ENCODE measurements around the gene DYNLT1.
"Not testable (repeated sequence)": the region's sequence is repeated elsewhere in the genome, so short reads cannot be mapped to it uniquely, and the experiment has no call there.

The DYNLT1 gene

DNA sequence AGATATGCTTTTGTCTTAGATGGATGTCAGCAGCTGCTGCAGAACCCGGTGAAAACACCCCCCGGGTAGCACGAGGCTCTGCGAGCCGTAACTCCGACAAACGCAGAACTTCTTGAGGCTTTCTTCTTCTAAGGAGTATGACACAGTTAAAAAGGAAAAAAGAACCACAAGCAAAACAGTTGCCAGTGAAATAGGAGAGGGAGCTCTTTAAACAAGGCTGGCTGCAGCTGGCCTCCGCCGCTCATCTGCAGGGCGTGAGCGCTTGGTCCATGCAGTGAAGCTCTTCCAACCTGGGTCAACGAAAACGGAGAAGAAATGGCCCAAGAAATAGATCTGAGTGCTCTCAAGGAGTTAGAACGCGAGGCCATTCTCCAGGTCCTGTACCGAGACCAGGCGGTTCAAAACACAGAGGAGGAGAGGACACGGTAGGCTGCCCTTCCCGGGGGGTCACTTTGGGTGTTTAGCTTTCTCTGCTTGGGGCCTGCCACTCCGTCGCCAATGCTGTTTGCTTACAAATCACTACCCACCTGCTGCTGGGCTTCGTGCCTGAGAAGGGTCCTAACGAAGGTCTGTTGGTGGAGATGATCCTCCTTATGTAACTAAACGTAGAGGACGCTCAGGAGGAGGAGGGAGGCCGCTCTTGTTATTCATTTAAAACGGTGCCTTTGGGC, 18.5 kb upstream of the DYNLT1 start:
- DNase-seq (ENCODE audit: low spot score), result no peak

DNA sequence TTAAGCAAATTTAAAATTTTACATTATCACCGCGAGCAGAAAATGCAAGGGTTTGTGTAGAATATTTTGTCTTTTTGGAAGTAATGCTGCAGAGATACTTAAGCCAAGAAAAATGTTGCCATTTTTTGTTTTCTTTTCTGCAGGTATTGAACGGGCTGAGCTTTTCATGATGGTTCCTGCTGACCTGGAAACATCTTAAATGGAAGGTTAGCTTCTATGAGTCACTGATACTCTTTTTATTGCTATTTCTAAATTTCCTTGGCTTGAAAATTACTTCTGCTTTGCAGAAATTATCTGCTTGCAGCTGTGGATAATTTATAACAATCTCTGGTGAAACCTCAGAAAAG, 18.0 kb upstream of the DYNLT1 start:
- DNase-seq (ENCODE audit: low spot score), result no peak

DNA sequence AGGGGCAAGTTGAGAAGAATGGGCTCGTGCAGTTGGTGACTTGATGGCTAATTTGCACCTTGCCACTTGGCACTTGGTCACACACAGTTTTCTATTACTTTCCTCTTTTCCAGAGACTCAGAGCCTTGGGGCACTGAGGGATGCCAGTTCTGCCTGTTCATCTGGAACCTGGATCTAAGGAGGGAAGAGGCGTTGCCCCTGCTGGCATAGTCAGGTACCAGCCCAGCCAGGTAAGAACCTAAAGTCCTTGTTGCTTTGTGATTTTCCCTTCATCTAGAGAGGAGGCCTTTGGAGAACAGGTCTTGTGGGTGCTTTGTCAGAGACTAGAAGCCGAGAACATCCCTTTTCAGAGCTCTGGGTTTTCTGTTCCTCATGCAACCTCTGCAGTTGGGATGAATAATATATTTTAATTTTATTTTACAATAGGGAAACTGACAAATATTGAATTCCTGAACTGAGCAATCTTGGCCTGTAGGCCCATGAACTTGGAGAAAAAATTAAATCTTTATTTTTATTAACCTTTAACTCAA, 16.7 kb upstream of the DYNLT1 start:
- no peak for DNase-seq (ENCODE audit: low spot score)

DNA sequence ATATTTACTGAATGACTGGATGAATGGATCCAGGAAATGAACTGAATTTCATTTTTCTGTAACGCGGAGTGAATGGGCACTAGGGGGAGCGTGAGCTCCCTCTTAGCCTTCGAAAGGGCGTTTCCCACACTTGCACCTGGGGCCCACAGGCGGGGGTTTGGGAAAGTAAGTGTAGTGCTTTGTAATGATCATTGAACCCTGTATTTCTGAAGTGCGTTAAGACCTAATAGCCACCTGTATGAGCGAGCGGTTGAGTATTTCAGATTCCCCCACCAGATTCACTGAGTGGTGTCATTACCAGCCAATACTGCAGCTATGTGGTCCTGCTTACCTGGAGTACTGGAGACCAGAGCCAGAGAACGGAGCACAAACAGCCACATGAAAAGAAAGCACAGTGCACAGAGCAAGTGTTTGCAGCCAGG, 15.8 kb upstream of the DYNLT1 start:
- DNase-seq (ENCODE audit: low spot score), result peak; percentile 19

DNA sequence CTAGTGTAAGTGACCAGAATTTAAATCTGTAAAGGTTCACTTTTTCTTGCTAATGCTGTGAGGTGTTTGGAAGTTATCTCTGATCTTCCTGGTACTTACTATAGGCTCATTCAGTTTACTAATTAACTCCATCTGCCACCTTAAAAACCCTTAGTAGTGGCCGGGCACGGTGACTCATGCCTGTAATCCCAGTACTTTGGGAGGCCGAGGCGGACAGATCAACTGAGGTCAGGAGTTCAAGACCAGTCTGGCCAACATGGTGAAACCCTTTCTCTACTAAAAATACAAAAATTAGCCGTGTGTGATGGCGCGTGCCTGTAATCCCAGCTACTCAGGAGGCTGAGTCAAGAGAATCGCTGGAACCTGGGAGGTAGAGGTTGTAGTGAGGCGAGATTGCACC, 12.4 kb upstream of the DYNLT1 start:
- not testable (repeated sequence) for DNase-seq (ENCODE audit: low spot score)

DNA sequence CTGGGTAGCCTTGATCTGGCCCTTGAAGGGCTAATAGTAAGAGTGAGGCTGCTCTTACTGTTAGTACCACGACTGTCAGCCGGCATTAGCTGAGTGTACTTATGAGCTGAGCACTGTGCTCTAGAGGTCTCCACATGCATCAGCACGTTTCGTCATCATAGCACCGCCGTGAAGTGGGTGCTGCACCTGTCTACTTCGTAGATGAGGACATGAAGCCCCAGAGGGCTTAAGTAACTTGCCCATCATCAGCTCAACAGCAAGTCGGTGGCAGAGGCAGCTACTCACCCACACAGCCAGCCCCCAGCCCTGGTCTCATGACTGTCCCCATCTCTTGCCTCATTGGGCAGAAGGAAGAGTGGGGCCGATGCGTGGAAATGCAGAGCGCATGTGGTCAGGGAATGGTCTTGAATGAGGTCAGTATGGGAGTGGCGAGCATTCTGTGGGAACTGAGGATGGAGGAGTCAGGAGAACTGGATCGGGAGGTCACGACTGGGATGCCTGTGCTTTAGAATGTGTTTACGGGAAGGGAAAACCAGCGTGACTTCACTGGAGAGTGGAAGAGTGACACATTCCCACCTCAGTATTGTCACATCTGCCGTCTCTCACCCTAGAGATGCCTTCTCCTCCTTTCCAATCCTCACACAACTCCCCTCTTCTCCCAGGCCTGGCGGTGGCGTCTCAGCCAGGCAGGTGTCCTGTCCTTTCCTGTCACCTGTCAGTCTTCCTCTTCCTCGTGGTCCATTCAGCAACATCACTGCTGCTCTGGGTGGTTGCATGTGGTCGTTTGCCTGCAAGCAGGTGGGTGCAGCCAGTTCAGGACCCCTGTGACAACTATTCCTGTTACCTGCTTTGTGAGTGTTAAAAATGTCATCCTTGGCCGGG, 11.3 kb upstream of the DYNLT1 start:
- DNase-seq (ENCODE audit: low spot score), result no peak

DNA sequence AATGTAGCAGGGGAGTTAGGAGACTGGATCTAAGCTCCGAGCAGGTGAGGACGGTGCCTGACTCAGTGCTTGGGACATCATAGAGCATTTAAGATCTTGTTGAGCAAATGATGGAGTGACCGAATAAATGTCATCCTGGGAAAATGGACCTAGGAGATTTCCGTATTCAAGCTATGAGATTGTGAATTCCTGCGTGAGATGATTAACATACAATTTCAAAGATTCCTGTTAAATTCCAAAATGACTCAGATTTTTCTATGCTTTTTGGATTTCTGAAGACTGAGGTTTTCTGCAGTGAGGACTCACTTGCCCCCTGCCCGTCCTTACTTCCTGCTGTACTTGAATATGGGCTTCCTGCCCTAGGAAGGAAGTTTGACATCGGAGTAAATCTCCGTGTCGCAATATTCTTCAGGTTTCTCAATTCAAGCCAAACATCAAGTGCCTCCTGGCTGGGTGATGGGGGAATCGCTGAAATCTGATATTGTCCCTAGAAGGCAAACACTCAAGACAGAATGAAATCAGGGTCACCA, 10.5 kb upstream of the DYNLT1 start:
- DNase-seq (ENCODE audit: low spot score), result no peak

DNA sequence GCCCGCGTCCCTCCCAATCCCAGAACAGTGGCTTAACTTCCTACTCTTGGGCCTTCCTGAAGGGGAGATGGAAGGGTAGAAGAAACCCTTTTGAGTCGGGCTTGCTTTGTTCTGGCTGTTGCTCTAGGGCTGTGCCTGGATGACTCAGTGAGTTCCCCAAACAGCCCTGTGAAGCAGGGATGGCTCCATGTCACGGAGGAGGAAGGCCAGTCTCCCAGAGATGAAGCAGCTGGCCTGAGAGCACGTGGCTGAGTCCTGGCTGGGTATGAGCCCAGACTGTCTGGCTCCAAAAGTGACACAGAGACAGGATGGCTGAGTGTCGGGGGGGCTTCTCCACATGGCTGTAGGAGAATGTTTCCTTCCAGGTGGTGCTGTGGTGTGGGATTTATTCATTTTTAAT, 10.0 kb upstream of the DYNLT1 start:
- DNase-seq (ENCODE audit: low spot score), result no peak

DNA sequence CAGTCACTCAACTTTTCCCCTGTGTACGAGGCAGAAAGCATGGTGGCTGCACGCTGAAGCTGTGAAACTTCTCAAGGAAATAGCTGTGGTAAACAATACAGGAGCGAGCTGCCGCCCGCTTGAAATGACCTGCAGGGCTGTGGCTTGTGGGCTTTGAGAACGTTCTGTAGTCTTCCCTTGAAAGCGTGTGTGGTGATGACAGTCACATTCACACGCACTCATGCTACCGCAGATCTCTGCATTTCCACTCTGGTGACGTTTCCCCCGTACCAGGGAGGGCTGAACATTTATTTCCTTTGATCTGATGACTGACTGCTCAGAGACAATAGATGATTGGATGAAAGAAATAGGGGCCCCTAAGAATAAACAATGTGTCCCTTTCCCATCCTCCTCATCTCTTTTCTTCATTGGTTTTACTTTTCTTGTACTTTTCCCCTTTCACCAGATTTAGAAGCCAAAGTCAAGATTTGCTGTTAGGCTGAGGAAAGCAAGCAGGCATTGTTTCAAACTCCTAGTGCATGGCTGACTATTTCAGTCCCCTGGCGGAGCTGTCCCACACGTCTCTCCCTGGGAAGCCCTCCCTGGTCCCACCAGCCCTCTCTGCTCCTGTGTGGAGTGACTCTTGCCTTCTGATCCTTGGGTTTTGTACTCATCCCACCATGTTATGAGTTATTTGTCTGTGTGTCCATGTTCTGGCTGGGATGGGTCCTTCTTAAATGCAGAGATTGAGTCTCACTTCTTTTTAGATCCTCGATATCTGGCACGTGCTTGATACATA, 9.2 kb upstream of the DYNLT1 start:
- no peak for DNase-seq (ENCODE audit: low spot score)

DNA sequence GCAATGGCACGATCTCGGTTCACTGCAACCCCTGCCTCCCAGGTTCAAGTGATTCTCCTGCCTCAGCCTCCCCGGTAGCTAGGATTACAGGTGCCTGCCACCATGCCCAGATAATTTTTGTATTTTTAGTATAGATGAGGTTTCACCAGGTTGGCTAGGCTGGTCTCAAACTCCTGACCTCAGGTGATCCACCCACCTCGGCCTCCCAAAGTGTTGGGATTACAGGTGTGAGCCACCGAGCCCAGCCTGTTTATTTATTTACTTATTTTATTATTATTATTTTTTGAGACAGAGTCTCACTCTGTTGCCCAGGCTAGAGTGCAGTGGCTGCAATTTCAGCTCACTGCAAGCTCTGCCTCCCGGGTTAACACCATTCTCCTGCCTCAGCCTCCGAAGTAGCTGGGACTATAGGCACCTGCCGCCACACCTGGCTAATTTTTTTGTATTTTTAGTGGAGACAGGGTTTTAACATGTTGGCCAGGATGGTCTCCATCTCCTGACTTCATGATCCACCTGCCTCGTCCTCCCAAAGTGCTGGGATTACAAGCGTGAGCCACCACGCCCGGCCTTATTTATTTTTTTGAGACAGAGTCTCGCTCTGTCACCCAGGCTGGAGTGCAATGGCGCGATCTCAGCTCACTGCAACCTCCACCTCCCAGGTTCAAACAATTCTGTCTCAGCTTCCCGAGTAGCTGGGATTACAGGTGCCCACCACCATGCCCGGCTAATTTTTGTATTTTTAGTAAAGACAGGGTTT, 7.6 kb upstream of the DYNLT1 start:
- not testable (repeated sequence) for DNase-seq (ENCODE audit: low spot score)

DNA sequence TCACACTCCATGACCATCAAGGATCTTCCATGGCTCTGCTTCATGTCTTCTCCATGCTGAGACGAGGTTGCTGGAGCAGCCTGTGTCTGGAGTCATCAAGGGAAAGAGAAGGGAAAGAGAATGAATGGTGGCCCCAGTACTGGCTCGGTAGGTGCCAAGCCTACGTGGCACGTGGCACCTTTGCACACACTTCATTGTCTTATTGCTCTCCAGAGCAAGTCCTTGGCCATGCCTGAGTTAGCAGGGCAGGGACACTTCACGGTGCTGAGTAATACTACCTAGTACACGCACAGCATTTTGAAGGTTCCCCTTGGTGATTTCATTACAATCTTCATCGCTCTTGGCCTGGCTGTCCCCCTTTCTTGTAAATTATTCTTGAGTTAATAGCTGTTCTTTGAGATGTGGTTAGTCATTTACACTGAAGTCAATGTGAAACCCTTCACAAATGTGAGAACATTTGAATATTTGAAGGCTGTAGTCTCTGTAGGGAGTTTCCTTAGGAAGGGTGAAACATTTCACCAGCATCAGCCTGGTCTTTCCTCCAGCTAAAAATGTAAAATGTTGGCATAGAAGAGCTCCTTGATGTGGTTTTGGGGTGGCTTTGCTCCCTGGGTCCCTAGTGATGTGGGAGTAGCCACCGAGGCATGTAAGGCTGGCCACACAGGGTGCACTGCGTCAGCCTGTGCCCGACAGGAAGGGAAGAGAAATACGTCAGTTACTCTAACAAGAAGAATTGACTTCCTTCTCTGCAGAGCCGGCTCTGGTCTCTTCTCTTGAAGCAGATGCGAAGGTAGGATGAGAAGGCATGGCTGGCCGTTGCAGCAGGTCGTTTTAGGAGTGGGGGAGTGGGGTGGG, 5.0 kb upstream of the DYNLT1 start, which contains the start of gene SYTL3:
TSS of gene SYTL3 (plus strand) at position 766 of the 855 bp plus-strand sequence. CDS start 13,215 bp downstream, outside the sequence.
- no peak for DNase-seq (ENCODE audit: low spot score)

DNA sequence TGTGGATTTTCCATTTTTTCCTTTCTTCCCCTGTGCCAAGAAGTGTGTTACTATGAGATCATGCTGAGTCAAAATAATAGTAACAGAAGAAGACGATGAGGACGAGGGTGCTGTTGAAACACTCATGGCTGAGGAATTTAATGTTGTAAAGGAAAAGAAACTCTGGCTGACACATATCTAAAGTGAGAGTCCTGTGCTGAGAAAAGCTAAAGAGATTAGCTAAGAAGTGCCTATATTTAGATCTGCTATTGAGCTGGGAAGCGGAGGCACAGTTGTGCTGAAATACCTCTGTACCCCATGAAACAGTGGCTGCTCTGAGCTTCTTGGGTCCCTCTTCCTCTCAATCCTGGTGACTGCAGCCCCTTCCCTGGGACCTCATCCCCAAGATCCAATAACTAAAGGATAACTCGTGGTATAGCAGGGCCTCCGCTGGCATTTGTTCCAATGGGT, 4.2 kb upstream of the DYNLT1 start:
- no peak for DNase-seq (ENCODE audit: low spot score)

DNA sequence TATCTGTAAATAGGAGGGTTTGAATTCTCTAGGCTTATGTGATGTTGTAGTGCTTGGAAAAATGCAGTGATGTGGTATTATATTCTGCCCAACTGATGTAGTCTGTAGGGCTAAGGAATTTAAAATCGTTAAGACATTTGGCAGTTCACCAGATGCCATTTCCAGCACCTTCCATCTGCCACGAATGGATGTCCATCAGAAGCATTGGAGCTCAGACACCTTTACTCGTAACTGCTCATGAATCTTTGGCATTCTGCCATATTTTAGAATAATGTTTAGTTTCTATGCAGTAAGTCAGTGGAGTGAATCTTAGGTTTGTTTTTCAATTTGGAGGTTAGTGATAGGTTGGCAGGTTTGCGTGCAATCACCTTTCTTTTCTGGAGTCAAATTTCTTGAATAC, 3.0 kb upstream of the DYNLT1 start:
- no peak for DNase-seq (ENCODE audit: low spot score)

DNA sequence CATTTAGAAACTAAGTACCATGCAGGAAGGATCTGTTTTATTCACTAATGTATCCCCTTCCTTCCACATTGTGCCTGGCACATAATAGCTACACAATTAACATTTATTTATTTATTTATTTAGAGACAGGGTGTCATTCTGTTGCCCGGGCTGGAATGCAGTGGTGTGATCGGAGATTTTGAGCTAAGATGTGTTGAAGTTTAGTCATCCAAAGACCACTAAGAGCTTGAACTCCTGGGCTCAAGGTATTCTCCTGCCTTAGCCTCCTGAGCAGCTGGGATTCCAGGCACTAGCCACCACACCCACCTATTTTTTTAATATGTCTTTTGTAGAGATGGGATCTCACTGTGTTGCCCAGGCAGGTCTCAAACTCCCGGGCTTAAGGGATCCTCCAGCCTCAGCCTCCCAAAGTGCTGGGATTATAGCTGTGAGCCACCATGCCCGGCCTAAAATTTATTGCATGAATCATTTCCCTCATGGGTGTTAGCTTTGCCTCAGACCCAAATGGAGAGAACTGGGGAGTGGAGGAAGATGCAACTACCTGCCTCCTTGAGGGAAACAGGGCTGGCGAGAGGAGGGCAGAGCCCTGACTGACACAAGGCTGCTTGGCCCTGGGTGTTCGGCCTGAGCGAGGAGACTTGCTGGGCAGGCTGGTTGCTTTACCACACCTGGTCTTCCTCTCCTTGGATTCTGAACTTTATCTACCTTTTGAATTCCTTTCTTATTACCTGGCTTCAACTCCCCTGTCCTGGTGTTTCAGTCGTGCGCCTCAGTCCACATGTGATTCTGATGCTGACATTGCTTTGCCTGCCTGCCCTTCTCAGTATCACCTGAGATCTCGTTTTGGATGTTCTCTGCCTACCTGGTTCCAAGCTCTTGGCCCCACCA, 1.7 kb upstream of the DYNLT1 start:
- DNase-seq (ENCODE audit: low spot score), result no peak

DNA sequence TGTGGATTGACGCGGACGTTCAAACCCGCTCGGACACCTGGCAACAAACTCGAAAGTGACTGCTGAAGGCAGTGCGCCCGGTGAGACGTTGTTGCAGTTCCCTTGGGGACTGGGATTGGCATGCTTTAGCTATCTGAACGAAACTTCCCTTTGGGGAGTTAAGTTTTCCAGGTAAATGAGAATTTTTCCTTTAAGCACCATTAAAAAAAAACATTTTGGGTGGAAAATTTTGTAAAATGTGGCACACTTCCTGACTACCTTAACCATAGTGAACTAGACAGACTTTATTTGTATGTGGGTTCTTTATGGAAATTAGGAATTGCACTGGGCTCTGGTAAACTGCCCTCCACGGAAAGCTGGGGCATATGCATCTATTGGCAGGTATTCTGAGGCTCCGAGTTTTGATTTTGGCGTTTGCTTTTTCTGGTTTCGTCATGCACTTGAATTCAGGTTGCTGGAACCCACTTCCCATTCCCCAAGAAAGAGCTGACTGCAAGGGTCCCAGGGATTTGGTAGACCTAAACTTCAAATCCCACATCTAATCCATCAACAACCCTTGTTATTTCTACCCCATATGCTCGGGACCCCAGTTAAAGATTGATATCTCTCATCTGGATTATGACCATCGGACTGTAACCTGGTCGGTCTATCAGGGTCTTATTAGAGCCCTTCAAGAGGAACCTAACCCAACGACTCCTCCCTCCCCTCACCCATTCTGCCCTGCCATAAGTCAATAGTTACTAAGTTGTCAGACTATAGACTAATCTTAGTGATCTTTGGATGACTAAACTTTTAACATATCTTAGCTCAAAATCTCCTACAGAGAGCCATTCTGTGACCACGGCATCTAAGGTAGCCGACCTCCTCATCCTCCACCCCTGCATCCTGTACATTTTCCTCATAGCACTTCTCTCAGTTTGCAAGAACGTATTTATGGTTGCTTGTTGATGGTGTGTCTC, 800 bp upstream of the DYNLT1 start:
- no peak for DNase-seq (ENCODE audit: low spot score)

DNA sequence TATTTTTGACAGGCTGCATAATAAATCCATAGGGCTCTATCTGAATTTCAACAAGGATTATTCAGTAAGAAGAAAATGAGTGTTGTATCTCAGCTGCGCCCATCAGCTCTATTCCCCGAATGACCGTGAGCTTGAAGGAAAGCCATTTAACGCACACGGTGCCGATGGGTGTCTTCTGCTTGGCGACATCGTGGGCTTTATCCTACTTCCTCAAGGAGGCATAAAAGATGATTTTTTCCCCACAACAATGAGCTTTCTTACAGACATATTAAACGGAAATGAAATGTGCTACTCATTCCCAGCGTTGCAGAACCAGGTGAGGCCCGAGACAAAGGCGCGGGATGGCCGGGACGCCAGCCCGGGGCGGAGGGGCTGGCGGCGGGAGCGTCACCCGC, 710 bp downstream of the DYNLT1 start:
- DNase-seq (ENCODE audit: low spot score), result no peak

DNA sequence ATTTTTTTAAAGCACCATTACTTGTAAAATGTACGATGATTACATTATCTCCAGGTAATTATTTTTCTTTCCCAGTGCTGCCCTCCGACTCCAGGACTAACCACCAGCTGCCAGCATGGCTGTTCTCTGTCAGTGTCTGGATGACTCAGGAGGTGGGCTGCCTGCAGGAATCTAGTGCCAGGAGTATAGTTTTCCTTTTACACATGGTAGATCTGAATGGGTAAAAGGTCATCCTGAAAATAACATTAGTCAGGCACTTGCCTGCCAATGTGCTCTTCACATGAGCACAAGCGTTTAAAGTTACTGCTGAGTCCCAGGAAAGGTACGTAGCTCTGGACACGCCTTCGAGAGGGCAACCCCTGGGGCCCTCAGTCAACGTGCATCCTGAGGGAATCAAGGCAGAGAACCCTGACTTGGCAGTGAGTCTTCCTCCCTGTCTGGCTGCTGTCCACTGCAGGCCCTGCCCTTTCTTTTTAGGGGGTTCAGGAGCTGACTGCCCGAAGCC, 2.4 kb downstream of the DYNLT1 start:
- DNase-seq (ENCODE audit: low spot score), result no peak

DNA sequence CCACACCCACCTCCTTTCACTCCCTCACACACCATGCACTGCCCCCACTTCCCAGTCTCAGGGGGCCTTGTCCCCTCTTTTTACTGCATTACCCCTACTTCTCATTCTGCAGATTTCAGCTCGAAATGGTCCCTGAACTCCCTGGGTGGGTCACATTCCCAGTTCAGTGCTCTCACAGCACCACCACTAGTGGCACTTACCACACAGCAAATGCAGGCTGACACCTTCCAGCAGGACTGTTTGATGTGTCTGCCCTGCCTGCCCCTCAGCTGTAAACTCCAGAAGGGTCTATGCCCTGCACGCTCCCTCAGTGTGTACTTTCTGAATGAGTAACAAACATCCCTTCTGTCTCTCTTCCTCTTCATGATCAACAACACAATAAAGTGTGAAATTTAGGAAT, 4.0 kb downstream of the DYNLT1 start:
- DNase-seq (ENCODE audit: low spot score), result no peak
